Heart left ventricle (tissue), 16 donors: ENCODE results near the gene GNAI2. TPM values are rescaled to one million over a fixed set of nuclear protein-coding genes. Genes with fewer than 3 reads are reported as not detected.

Experiments used
- ATAC-seq, 4 donors: fragments of 200-7000 bp; cut with Tn5 transposase; one replicate each; pipeline ENCODE4 v1.9.1; 2020 to 2022; ENCODE audit warnings: moderate library complexity in 4 of 4, mild to moderate bottlenecking in 3 of 4, moderate number of reproducible peaks in 1 of 4
- DNase-seq, 5 donors: peaks; one replicate each; pipeline ENCODE4 v3.0.0-alpha.2; 2020
- H3K27ac ChIP-seq, 12 donors: fragments of 200-600 bp; sonication (generic) in 4 of 12; one replicate each; pipeline versions ENCODE4 v1.5.0 to v1.8.0; 2016 to 2022; ENCODE audit warnings: mild to moderate bottlenecking in 2 of 12
- H3K27me3 ChIP-seq, 9 donors: fragments of 200-600 bp; sonication (generic) in 2 of 9; one replicate each; pipeline versions ENCODE4 v1.5.1 to v1.8.0; 2016 to 2022; ENCODE audit warnings: mild to moderate bottlenecking in 3 of 9
- H3K36me3 ChIP-seq, 9 donors: fragments of 200-600 bp; sonication (generic) in 2 of 9; one replicate each; pipeline versions ENCODE4 v1.5.0 to v1.8.0; 2018 to 2022; ENCODE audit warnings: mild to moderate bottlenecking in 2 of 9
- H3K4me1 ChIP-seq, 12 donors: fragments of 200-600 bp; sonication (generic) in 4 of 12; one replicate each; pipeline versions ENCODE4 v1.5.0 to v1.8.0; 2016 to 2022; ENCODE audit warnings: mild to moderate bottlenecking in 3 of 12
- H3K4me3 ChIP-seq, 12 donors: fragments of 200-600 bp; sonication (generic) in 4 of 12; one replicate each; pipeline versions ENCODE4 v1.5.0 to v1.8.0; 2017 to 2022; ENCODE audit warnings: mild to moderate bottlenecking in 9 of 12, moderate library complexity in 4 of 12
- H3K9me3 ChIP-seq, 12 donors: fragments of 200-600 bp; sonication (generic) in 4 of 12; one replicate each; pipeline versions ENCODE4 v1.5.0 to v1.8.0; 2016 to 2022; ENCODE audit warnings: mild to moderate bottlenecking in 1 of 12
- POLR2A ChIP-seq, 2 donors: fragments of 450-650 bp; IDR thresholded peaks; one replicate each; pipeline ENCODE4 v1.6.1; 2017; ENCODE audit warnings: antibody characterized with exemption in 2 of 2, mild to moderate bottlenecking in 2 of 2, moderate library complexity in 2 of 2
- WGBS, 4 donors: extraction: QIAGEN DNeasy Blood & Tissue Kit in 2 of 4; methylation state at CpG; one replicate each; pipeline versions ENCODE4 v1.1.5 to v1.1.7; 2013 to 2018; 5-methylcytosine and 5-hydroxymethylcytosine counted together
- intact Hi-C, 10 donors: fragments of 100-400 bp; cut with DNase I; formaldehyde crosslinking; loops; one replicate each; pipeline versions ENCODE4 v1.11.1 to v1.14.2; 2022
- polyA plus RNA-seq, 2 donors: library from polyadenylated mRNA; stranded (reverse); fragments of 200-250 nt; gene quantifications; one replicate each; pipeline ENCODE4 v1.2.3, GENCODE V29; 2013
- total RNA-seq, 9 donors: library from RNA; depleted of rRNA in 2 of 9; stranded (reverse); fragments of >200 nt in 2 of 9; fragmentation: NEBNext Ultra II Directional in 3 of 9; extraction: Animal tissue kit (Norgen Biotek cat#: 25700) in 3 of 9; gene quantifications; one replicate each; pipeline versions ENCODE4 v1.1.0 to v1.2.4, GENCODE V29; 2016 to 2023
- TF ChIP-seq, protein P1 (sequence below), 12 donors: fragments of 200-600 bp; sonication (generic) in 4 of 12; IDR thresholded peaks; one replicate each; pipeline versions ENCODE4 v1.5.0 to v1.8.0; 2018 to 2022; ENCODE audit warnings: antibody characterized with exemption in 12 of 12, mild to moderate bottlenecking in 5 of 12
- donor health status: ischemic (EF 13 %, LVEDD 7.1; RV severe dilation, severe dysfunction).
- donor health status: healthy with polysubstance abuse.
- donor health status: DM: no; HTN: yes; CAD: no.
- donor health status: DM: no; HTN: no; CAD: no.
- donor health status: ischemic (EF 25% LVEDD 6.9; RV normal size, moderate dysfunction).
- donor health status: ischemic (EF 25% LVEDD 5.7; RV mildly dilated, moderate dysfunction).
- donor health status: healthy.
- donor health status: DM: yes; HTN: yes; CAD: no.
- donor health status: ischemic (EF 35%, LVEDD 5.7; RV mildly dilated, moderate dysfunction).
- donor health status: nonischemic (EF 11% LVEDD 7.7; RV severe dilation, severe dysfunction).
- donor health status: DM: yes; HTN: yes; CAD: no.
- donor health status: PGD.
- donor health status: ischemic (EF 29% LVEDD 5.4; RV normal size, mild dysfunction).
- donor health status: nonischemic (EF 23%, LVEDD 6.1; RV moderate dilation, normal function).

Gene GNAI2
- total and polyA plus RNA-seq, 11 donors: 93.2 to 365 (median 140) TPM

DNA sequence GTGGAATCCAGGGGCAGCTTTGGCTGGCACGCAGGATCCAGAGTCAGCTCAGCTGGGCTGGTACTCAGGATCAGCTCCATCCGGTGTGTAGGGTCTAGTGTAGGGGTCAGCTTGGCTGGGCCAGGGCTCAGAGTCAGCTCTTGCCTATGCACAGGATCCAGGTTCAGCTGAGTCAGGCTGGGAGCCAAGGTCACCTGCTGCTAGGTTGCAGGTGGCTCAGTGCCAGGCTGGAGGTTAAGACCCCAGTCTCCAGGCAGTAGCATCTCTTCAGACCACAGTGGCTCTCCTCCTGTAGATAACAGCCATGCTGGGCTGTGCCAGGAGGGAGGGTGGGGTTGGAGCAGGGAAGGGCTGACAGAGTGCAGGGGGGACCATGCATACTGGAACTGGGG lies 61.4 kb downstream of the GNAI2 start:
- no peaks in the 10 kb centered on the region for H3K27me3 ChIP-seq
- 81 to 95% (median 86%) methylated on average over 2 of the region's 2 CpGs for WGBS, 4 donors
- DNase-seq (peak in 1 of 5 donors; percentile 11), ATAC-seq (no peak)
- no peaks in the 10 kb centered on the region for H3K9me3 ChIP-seq
- H3K36me3 ChIP-seq: peaks cover 0 to 15% (median 0%) of the 10 kb centered on the region in 9 donors
- TF ChIP-seq POLR2A (IDR thresholded peaks at IDR 0.05): no peak
- TF ChIP-seq, protein P1, sequence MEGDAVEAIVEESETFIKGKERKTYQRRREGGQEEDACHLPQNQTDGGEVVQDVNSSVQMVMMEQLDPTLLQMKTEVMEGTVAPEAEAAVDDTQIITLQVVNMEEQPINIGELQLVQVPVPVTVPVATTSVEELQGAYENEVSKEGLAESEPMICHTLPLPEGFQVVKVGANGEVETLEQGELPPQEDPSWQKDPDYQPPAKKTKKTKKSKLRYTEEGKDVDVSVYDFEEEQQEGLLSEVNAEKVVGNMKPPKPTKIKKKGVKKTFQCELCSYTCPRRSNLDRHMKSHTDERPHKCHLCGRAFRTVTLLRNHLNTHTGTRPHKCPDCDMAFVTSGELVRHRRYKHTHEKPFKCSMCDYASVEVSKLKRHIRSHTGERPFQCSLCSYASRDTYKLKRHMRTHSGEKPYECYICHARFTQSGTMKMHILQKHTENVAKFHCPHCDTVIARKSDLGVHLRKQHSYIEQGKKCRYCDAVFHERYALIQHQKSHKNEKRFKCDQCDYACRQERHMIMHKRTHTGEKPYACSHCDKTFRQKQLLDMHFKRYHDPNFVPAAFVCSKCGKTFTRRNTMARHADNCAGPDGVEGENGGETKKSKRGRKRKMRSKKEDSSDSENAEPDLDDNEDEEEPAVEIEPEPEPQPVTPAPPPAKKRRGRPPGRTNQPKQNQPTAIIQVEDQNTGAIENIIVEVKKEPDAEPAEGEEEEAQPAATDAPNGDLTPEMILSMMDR (IDR thresholded peaks at IDR 0.05): no peak
- no peak overlapping the region for H3K4me3 ChIP-seq
- peak overlapping the region in 1 of 12 donors; percentile 75 for H3K27ac ChIP-seq
- H3K4me1 ChIP-seq: peaks cover 11 to 55% (median 43%) of the 10 kb centered on the region in 12 donors
- intact Hi-C loops: loop anchor here in 1 of 10 donors (10.0 kb wide), 1 partner anchor 363 kb away; no protein-coding TSS in a partner anchor

DNA sequence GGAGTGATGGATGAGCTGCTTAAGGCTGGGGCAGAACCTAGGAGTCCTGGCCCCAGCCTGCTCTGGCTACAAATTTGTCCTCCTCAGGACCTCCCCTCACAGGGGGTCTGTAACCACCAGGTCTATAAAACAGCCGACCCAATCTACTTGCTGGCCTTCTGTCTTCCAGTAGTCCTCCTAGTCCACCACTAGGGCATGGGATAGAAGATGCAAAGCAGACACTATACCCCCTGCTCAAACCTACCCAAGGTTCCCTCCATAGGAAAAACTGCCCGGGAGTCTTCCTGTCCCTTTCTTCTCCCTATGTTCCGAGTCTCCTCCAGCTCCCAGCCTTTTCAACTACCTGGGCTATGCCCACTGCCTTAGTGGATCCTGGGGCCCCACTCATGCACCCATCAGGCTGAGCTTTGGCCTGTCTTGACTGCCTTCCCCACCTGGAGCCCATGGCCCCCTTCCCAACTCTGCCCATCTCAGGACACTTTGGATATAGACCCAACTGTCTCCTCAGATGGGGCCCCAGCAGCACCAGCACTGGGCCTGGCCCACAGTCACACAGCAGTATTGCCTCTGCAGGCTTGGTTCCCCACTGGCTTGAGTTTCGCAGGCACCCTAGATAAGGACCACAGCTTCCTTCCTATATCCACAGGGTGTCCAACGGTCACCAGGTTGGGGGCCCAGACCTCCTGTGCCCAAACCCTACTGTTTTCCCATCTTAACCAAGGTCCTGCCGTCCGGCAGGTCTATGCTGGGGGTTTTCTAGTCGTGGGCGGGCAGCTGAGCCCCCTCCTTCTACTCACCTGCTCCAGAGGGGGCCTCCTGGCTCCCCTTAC lies 62.1 kb downstream of the GNAI2 start:
- peak in 1 of 5 donors; percentile 10 for DNase-seq

DNA sequence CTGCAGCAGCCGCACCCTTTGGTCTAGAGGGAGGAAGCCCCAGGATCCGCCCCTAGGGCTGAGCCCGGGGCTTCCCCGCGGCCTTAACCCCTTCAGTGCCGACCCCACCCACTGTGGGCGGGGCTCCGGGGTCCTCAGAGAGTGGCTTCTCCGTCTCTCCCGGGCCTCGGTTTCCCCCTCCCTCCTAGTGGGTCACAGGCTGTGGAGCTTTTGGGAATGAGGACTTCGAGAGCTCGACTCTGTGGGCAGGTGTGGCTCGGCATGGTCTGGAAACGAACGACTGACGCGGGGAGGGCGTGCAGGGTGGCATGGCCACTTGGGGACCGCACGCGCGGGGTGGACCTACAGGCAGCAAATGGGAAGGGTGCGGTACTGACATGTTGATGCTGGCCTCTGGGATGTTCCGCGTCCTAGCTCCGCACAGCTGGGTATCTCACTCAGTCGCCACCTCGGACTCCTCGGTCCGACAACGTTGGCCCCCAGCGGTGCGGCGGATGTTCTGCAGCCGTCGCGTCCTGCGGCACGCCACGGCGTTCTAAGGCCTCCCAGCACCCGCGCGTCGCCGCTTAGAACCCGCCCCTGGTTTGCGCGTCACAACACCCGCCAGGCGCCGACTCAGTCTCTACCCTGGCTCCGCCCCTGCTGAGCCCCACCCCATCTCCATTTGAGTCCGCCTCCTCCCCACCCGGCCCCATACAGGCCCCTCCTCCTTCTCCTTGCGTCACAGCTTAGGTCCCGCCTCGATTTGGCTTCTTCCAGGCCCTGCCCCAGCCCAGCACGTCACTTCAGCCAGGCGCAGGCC lies 63.0 kb downstream of the GNAI2 start, which contains the start of the genes HYAL3 and NAA80:
Gene HYAL3 (minus strand): TSS at position 570 of the 802 bp plus-strand sequence. CDS start 3,803 bp downstream, outside the sequence.
Gene NAA80 (minus strand): TSS at position 570 of the 802 bp plus-strand sequence. CDS start 1,942 bp downstream, outside the sequence.
- peak; percentile 88 to 98 for TF ChIP-seq POLR2A (IDR thresholded peaks at IDR 0.05)
- TF ChIP-seq, protein P1 (IDR thresholded peaks at IDR 0.05): peak in 8 of 12 donors; percentile 17 to 48 (median 39)
- peak within 1 kb of the TSS; percentile 16 to 81 (median 67) for H3K4me3 ChIP-seq
- H3K27ac ChIP-seq: peak within 1 kb of the TSS; percentile 75 to 97 (median 94)
- H3K9me3 ChIP-seq: no peaks in the 10 kb centered on the region
- intact Hi-C loops: loop anchor here in 1 of 10 donors (10.0 kb wide), 1 partner anchor 364 kb away; no protein-coding TSS in a partner anchor
- DNase-seq (peak; percentile 99), ATAC-seq (peak; percentile 87 to 91 (median 88))
- H3K36me3 ChIP-seq: peaks cover 0 to 15% (median 0%) of the 10 kb centered on the region in 9 donors
- 0 to 1% (median 0%) methylated on average over 27 to 61 of the region's 61 CpGs for WGBS, 4 donors
- no peaks in the 10 kb centered on the region for H3K27me3 ChIP-seq
- peaks cover 11 to 58% (median 43%) of the 10 kb centered on the region in 12 donors for H3K4me1 ChIP-seq

More for the DNA sequence above, 62.1 kb downstream of the GNAI2 start:
- H3K9me3 ChIP-seq: no peaks in the 10 kb centered on the region
- 48 to 61% (median 56%) methylated on average over 9 of the region's 9 CpGs for WGBS, 4 donors
- peak overlapping the region; percentile 75 to 97 (median 92) for H3K27ac ChIP-seq
- peaks cover 11 to 56% (median 42%) of the 10 kb centered on the region in 12 donors for H3K4me1 ChIP-seq
- peak overlapping the region; percentile 16 to 81 (median 67) for H3K4me3 ChIP-seq
- no peak for TF ChIP-seq POLR2A (IDR thresholded peaks at IDR 0.05)
- TF ChIP-seq, protein P1 (IDR thresholded peaks at IDR 0.05): peak in 1 of 12 donors; percentile 5
- ATAC-seq: no peak
- H3K27me3 ChIP-seq: no peaks in the 10 kb centered on the region
- H3K36me3 ChIP-seq: peaks cover 0 to 15% (median 0%) of the 10 kb centered on the region in 9 donors
- intact Hi-C loops: loop anchor here in 1 of 10 donors (10.0 kb wide), 1 partner anchor 363 kb away; no protein-coding TSS in a partner anchor
